Activated CD8-positive, alpha-beta memory T cell treated with anti-CD3 and anti-CD28 coated beads, Interleukin-2, amount 50 U/mL, for 1 hour (primary cell): Measurements from ENCODE around the gene NDUFS6.

Source experiments
- DNase-seq: peaks from one replicate; pipeline ENCODE4 v3.0.0-alpha.2; 2020; ENCODE audit errors: extremely low read depth

Gene NDUFS6

GRCh38 chr5:1801222-1801966 is at the start of gene NDUFS6:
NDUFS6 (plus strand) TSS chr5:1801407; CDS start chr5:1801418, 11 bp downstream.
- no peak for DNase-seq

GRCh38 chr5:1751864-1752822 is 49.1 kb upstream of the NDUFS6 start:
- no peak for DNase-seq

GRCh38 chr5:1752881-1753280 is 48.3 kb upstream of the NDUFS6 start:
- DNase-seq: no peak

- DNase-seq: no peak
Observed at GRCh38 chr5:1753490-1753889, 47.7 kb upstream of the NDUFS6 start.

- DNase-seq: no peak
Observed at GRCh38 chr5:1754531-1755220, 46.5 kb upstream of the NDUFS6 start.

- DNase-seq: no peak
Observed at GRCh38 chr5:1755321-1755949, 45.8 kb upstream of the NDUFS6 start.

- DNase-seq: no peak
Observed at GRCh38 chr5:1756481-1756880, 44.7 kb upstream of the NDUFS6 start.

- DNase-seq: no peak
Observed at GRCh38 chr5:1757511-1757910, 43.7 kb upstream of the NDUFS6 start.

- DNase-seq: no peak
Observed at GRCh38 chr5:1758574-1758973, 42.6 kb upstream of the NDUFS6 start.

- DNase-seq: no peak
Observed at GRCh38 chr5:1759378-1759970, 41.7 kb upstream of the NDUFS6 start.

GRCh38 chr5:1760231-1760630 is 41.0 kb upstream of the NDUFS6 start:
- DNase-seq: no peak

GRCh38 chr5:1760656-1761452 is 40.4 kb upstream of the NDUFS6 start:
- no peak for DNase-seq

- DNase-seq: no peak
Observed at GRCh38 chr5:1761453-1761755, 39.8 kb upstream of the NDUFS6 start.

- DNase-seq: no peak
Observed at GRCh38 chr5:1762121-1762882, 38.9 kb upstream of the NDUFS6 start.

GRCh38 chr5:1762883-1763547 is 38.2 kb upstream of the NDUFS6 start:
- no peak for DNase-seq

- no peak for DNase-seq
Observed at GRCh38 chr5:1763548-1763911, 37.7 kb upstream of the NDUFS6 start.

- no peak for DNase-seq
Observed at GRCh38 chr5:1763960-1764605, 37.1 kb upstream of the NDUFS6 start.

GRCh38 chr5:1764606-1764960 is 36.6 kb upstream of the NDUFS6 start:
- no peak for DNase-seq
